A673 (cell line): Measurements from ENCODE around the gene HBZ.

Experiments
- CTCF ChIP-seq: fragments of 300-800, 200-600 bp; sonication (generic); conservative IDR thresholded peaks from 2 replicates; pipeline ENCODE4 v1.5.1; 2017; ENCODE audit warnings: low read depth, mild to moderate bottlenecking, antibody characterized with exemption, low read length, moderate library complexity, mixed read lengths
- EZH2 ChIP-seq: fragments of 200-600 bp; sonication (generic); IDR thresholded peaks from 2 replicates; pipeline ENCODE4 v1.6.1; 2017; ENCODE audit warnings: borderline replicate concordance, low read depth, mild to moderate bottlenecking, mixed read lengths, antibody characterized with exemption, low read length; ENCODE audit not compliant: poor library complexity, severe bottlenecking

GRCh38 chr16:160691-161190 lies 8.3 kb downstream of the HBZ start:
- TF ChIP-seq CTCF: no peak
- no peak for TF ChIP-seq EZH2
